ENCODE data around the gene DMRTB1.

DMRTB1 gene

GRCh38 chr1:53495633-53496345 is 36.6 kb downstream of the DMRTB1 start:
- DNase-seq: peak; percentile 63

GRCh38 chr1:53498555-53499131 is 39.4 kb downstream of the DMRTB1 start:
- no peak for DNase-seq

GRCh38 chr1:53499257-53500203 is 40.3 kb downstream of the DMRTB1 start:
- DNase-seq: no peak

- DNase-seq: no peak
Observed at GRCh38 chr1:53500204-53501064, 41.2 kb downstream of the DMRTB1 start.

GRCh38 chr1:53501065-53502005 is 42.1 kb downstream of the DMRTB1 start:
- no peak for DNase-seq

GRCh38 chr1:53502641-53503432 is 43.6 kb downstream of the DMRTB1 start:
- no peak for DNase-seq

GRCh38 chr1:53503433-53504217 is 44.4 kb downstream of the DMRTB1 start:
- DNase-seq: no peak

- no peak for DNase-seq
Observed at GRCh38 chr1:53504901-53505300, 45.7 kb downstream of the DMRTB1 start.

- no peak for DNase-seq
Observed at GRCh38 chr1:53505401-53505800, 46.2 kb downstream of the DMRTB1 start.

GRCh38 chr1:53505891-53506290 is 46.7 kb downstream of the DMRTB1 start:
- no peak for DNase-seq

GRCh38 chr1:53506355-53507050 is 47.3 kb downstream of the DMRTB1 start:
- DNase-seq: no peak

GRCh38 chr1:53507116-53507820 is 48.1 kb downstream of the DMRTB1 start:
- no peak for DNase-seq

GRCh38 chr1:53508056-53508990 is 49.1 kb downstream of the DMRTB1 start:
- DNase-seq: no peak

GRCh38 chr1:53508991-53509666 is 49.9 kb downstream of the DMRTB1 start:
- DNase-seq: peak; percentile 57

GRCh38 chr1:53509775-53510174 is 50.6 kb downstream of the DMRTB1 start:
- DNase-seq: no peak

- no peak for DNase-seq
Observed at GRCh38 chr1:53510215-53510614, 51.0 kb downstream of the DMRTB1 start.

All from suppressor macrophage treated with lipopolysaccharide for 4 hours (primary cell).